GM18861 (cell line): Measurements from ENCODE around the gene MGST2.
"Not testable (repeated sequence)": the region's sequence is repeated elsewhere in the genome, so short reads cannot be mapped to it uniquely, and the experiment has no call there.

Experiments used
- ATAC-seq: cut with Tn5 transposase; IDR thresholded peaks from one replicate; pipeline ENCODE4 v1.9.1; 2021; ENCODE audit not compliant: unreplicated experiment

Gene MGST2

GRCh38 chr4:139669335-139669734 is 3.7 kb downstream of the MGST2 start:
- no peak for ATAC-seq

- no peak for ATAC-seq
These were observed 4.3 kb downstream of the MGST2 start for GRCh38 chr4:139669890-139670289.

- no peak for ATAC-seq
These were observed 5.2 kb downstream of the MGST2 start for GRCh38 chr4:139670775-139671174.

- ATAC-seq, result no peak
These were observed 6.6 kb downstream of the MGST2 start for GRCh38 chr4:139672215-139672614.

- no peak for ATAC-seq
These were observed 7.1 kb downstream of the MGST2 start for GRCh38 chr4:139672732-139673131.

DNA sequence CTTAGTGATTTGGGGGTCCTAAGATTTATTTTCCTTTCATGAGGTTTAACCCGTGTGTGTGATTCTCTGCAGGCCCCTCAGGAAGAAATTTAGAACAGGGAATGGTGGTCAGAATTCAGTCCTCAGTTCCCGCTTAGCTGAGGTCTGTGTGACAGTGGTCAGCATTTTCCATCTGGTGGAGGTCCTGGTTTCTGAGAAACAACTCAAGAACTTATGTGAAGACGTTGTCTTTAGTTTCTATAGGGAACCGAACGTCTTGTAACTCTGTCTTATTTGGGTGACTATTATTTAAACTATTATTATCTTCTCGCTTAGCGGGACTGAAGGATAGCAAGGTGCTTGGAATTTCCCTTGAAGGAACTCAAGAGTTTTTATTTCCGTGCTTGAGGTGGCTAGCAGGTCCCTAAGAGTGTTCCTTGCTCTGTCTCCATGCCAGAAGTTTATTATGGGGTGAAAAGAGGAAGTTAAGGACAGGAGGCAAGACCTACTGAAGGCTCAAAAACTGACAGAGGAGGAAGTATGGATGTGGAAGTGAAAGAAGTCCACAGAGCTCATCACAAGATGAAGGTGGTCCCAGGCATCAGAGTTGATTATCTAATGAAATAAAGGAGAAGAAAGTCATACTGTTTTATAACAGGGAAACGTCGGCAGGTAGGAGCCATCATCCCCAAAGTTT is 9.4 kb downstream of the MGST2 start:
- peak; percentile 61 for ATAC-seq

DNA sequence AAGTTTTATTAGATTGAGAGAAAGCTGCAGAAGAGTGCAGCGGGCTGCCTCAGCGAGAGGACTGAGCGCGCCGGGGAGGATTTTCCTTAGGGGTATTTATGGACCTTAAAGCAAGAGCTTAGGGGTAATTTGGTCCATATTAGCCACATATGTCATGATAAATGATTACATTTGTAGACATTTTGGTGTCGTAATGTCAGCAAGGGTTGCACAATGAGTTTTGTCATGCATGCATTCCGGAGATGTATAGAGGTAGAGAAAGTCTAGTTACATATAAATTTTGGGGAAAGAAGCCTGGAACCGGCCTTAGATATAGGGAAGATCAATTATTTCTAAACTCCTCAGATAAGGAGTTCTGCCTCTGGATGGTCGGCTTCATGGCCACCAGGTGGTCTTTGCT is 10.0 kb downstream of the MGST2 start:
- ATAC-seq, result no peak

GRCh38 chr4:139676365-139676764 is 10.7 kb downstream of the MGST2 start:
- ATAC-seq, result no peak

DNA sequence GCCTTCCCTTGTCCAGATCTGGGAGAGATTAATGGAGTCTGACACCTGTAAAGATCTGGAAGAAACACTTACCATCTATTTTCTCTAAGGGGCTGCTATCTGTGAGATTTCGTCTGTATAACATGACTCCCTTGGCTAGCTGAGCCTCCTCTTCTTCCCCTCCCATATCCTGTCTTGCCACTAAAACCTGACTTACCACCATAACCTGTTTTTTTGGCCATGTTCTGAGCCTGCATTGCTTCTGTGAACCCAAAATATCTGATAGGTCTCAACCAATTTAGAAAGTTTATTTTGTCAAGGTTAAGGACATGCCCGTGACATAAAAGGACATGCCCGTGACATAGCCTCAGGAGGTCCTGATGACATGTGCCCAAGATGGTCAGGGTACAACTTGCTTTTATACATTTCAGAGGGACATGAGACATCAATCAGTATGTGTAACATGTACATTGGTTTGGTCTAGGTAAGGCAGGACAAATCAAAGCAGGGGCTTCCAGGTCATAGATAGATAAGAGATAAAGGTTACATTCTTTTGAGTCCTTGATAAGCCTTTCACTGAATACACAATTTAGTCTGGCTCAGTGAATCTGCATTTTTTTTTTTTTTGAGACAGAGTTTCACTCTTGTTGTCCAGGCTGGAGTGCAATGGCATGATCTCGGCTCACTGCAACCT is 11.4 kb downstream of the MGST2 start:
- ATAC-seq, result no peak

DNA sequence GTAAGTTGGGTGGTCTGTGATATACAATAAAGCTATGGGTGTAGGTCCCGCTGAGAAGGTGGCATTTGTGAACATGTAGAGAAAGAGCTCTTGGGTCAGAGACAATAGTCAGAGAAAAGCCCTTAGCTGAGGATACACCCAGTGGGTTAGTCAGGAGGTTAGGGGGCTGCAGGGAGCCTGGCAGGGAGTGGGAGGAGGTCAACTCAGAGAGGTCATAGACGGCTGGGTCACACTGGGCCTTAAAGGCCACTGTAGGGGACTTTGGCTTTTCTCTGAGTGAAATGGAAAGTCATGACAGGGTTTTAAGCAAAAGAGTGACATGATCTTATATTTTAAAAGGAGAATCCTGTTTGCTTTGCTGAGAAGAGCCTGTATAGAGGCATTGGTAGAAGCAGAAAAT is 16.7 kb downstream of the MGST2 start:
- ATAC-seq, result no peak

GRCh38 chr4:139682741-139683151 is 17.1 kb downstream of the MGST2 start:
- no peak for ATAC-seq

DNA sequence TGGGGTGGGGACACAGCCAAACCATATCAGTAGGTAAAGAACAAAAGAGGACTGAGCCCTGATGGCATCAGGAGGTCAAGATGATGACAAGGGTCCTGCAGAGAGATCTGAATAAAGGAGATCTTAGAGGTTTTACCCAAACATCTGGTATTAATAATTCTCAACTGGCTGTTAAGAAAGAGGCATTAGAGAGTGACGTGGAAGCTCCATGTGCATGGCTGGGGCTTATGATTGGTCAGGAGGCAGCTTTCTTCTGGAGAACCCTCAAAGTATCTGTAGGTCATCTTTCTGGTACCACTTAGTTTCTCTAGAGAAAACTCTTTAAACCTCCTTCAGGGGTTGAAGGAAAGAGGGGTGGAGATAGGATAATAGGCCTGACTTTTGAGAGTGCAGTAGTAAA is 18.7 kb downstream of the MGST2 start:
- no peak for ATAC-seq

DNA sequence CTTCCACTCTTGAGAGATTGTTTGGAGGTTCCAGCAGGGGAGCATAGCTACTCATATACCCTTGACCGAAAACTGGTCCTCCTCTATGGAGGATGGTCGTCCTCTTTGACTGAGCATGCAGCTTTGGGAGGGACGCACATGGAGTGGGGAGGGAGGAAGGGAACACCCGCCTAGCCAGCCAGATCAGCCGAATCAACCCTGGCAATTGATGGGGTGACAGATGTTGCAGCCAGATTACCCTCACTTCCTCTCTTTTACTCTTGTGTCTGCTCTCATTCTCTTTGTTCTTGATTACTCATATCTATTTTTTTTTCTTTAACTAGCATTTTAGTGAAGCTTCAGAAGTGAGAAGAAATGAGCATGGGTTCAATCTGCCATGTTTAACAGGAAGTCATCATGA is 19.6 kb downstream of the MGST2 start:
- no peak for ATAC-seq

DNA sequence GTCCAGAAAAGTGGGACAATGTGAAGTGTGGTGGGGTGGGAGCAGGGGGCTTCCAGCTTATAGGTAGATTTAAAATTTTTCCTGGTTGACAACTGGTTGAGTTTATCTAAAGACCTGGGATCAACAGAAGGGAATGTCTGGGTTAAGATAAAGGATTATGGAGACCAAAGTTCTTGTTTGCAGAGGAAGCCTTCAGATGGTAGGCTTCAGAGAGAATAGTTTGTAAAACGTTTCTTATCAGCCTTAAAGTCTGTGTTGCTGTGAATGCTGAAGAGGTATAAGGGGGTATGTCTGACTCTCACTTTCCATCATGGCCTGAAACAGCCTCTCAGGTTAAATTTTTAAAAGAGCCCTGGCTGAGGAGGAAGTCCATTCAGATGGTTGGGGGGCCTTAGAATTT is 20.5 kb downstream of the MGST2 start:
- ATAC-seq, result no peak

DNA sequence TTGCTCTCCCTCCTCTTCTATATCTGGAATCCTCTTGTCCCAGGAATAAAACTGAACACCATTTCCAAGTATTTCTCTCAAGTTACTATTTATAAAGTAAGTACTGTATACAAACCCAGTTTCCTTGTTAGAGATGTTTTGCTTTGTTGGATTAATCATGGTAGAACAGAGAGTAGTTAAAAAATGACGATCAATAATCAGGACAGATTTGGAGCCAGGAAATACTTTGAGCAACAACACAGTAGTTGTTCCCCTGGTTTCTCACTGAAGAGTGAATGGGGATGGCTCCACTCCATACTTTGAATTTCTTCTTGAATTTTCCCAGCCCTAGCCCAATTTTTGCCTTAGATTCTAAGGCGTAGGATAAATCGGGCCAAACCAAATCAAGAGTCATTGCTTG is 21.4 kb downstream of the MGST2 start:
- ATAC-seq, result no peak

GRCh38 chr4:139689093-139689722 is 23.6 kb downstream of the MGST2 start:
- ATAC-seq, result no peak

DNA sequence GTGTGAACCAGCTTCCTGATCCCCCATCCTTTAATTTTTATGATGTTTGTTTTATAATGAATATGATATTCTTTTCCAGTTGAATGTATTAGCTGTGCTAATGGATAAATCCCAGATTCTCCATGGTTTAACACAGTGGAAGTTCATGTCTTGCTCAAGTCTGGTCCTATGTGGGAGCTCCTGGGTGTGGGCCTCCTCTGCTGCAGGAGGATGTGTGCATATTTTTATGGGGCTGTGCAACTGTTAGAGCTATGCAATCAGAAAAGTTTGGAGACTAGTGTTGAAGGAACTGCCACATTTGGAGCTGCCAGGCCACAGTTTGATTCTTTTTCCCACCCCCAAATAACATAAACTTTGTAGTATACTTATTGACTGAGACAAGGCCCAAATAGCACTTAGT is 24.8 kb downstream of the MGST2 start:
- ATAC-seq, result no peak

DNA sequence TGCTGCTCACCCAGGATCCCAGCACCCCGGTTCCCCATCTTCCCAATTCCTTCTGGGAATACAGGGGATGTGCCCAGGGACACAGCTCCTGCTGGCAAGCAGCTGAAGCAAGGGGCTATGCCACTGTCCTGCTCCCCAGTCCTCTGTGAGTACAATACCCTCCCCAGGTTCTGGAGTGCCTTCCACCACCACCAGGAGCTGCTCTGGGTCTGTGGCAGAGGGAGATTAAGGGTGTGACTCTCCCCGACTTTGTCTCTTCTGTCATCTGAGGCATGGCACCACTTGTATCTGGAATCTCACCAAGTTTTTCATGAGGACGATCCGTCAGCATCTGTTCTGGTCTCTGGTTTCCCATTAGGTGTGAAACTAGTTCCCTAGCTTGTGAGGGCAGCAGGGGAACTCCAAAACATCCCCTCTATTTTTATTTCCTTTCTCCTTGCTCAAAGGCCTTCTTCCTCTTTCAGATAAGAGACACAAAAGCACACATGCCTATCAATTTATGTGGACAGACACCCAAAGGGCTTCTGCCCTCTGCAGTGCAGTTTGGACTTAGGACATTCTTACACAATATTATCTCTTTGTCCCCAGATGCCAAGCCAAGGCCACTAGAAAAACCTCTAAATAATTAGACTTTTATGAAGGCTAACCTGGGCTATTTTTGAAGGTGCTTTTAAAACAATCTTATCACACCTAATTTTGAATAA is 26.8 kb downstream of the MGST2 start:
- ATAC-seq, result no peak

GRCh38 chr4:139694522-139695107 is 29.0 kb downstream of the MGST2 start:
- ATAC-seq, result no peak

DNA sequence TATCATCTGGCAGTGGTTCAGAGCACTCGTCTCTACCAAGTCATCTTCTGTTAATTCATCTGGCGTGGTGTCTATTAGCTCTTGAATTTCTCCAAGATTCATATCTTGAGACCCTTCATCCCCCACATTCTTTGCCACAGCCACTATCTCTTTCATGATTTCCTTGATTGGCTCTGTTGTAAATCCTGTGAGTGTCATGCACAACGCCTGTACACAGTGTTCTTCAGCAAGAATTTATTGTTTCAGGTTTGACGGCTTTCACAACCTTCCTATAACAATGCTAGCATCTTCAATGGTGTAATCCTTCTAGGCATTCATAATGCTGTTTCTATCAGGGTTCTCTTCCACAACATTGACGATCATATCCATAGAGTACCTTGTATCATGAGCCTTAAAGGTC is 30.9 kb downstream of the MGST2 start:
- no peak for ATAC-seq

DNA sequence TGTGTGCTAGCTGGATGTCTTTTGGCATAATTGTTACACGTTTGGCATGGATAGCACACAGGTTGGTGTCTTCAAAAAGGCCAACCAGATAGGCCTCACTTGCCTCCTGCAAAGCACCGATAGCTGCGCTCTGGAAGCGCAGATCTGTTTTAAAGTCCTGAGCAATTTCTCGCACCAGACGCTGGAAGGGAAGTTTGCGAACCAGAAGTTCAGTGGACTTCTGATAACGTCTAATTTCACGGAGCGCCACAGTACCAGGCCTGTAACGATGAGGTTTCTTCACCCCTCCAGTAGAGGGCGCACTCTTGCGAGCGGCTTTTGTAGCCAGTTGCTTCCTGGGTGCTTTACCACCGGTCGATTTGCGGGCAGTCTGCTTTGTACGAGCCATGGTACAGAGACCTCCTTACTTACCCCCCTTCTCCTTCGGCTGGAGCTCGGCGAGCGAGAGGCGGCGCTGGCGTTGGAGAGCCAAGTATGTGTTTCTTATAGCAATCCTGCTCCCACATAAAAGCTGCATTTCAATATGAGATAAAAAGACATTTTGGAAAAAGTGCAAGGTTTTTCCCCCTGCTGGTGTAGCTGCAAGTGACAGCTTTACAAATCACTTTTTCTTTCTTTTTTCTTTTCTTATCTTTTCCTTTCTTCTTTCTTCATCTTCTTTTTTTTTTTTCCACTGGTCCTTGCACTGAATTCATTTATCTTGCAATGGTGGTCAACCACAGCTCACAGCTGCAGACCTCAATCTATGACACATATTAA is 32.7 kb downstream of the MGST2 start:
- ATAC-seq, result not testable (repeated sequence)
